Measurements from ENCODE around the gene HUS1B.

The HUS1B gene

DNA sequence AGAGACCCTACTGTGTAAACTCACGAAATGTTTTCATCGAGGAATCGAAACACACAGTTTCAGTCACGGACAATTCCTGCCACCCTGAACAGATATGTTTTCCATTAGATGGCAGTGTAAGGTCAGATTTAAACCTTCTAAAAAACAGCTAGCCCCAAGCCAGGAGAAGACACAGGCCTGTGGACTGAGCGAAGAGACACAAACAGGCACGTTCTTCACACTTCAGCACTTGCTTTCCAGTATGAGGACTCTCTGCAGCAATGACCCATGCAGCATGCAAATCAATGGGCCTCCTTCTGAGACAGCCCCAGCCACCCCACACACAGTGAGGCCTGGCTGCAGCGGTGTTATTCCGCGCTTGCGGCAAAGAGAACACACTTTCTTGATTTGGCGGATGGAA is 31.9 kb downstream of the HUS1B start:
- DNase-seq (ENCODE audit: low read depth in 1 of 2, low spot score in 1 of 2), result no peak

DNA sequence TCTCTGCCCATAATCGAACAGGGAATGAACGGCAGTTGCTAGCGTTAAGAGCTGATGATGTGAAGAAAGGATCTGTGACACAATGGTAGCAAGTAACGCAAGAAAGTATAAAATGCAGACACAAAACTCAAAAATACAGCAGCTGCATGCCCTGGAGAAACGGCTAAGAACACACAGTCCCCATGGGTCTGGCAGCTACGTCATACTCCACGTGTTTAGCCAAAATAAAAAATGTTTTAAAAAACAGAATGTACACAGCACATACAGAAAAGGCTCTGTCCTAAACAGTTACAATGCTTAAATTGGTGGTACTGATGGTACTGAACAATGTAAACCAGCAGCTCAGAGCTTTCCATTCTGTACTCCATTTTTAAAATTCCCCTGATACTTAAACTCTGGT is 34.4 kb downstream of the HUS1B start:
- DNase-seq (ENCODE audit: low read depth in 1 of 2, low spot score in 1 of 2), result no peak

DNA sequence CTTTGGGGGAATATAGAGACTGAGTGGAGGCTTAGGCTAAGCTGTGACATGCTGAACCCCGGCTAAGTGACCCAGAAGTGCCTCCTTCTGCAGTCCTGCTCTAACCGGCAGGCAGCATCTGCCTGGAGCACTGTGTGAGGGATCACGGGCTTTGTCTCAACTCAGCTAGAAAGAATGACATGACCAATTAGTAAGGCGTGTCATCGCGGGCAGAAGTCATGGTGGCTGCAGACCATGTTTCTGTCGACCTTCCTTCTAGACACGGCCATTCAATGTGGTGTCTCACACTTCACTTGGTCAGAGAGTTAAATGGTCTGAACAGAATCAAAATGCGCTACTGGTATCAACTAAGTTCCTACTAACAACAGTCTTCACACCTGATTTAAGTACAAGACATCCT is 35.0 kb downstream of the HUS1B start:
- no peak for DNase-seq (ENCODE audit: low read depth in 1 of 2, low spot score in 1 of 2)

DNA sequence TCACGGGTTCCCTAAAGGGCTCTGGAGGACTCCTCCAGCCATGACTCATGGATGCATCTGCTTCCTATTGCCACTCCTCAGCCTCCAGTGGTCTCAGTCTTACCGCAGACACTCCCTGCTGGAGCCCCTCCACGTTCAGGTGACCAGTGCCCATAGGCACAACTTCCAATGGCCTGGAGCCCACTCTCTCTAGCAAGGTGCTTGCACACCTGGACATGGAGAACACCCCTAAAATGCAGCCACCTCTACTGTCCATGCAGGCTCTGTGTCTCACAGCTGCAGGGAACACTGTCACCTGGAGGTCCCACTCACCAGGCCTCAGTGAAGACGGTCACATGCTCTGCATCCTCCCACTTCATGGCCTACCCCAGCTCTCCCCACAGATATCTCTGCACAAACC is 36.0 kb downstream of the HUS1B start:
- DNase-seq (ENCODE audit: low read depth in 1 of 2, low spot score in 1 of 2), result no peak

DNA sequence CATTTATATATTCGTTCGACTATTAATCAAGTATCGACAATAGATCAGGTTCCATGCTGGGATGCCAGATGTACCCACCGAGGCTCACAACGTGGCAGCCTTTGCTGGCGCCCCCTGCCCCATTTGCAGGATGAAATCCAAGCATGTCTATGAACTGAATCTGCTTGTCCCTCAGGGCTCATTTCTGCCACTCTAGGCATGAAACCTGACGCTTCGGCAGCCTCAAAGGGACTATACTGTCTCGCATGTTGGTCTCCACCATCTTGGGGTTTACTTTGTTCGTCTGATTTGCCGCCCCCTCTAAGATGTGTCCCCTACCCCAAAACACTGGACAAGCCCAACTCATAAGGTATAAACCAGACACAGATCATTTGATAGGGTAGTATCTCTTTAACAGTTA is 36.7 kb downstream of the HUS1B start:
- DNase-seq (ENCODE audit: low read depth in 1 of 2, low spot score in 1 of 2), result no peak

DNA sequence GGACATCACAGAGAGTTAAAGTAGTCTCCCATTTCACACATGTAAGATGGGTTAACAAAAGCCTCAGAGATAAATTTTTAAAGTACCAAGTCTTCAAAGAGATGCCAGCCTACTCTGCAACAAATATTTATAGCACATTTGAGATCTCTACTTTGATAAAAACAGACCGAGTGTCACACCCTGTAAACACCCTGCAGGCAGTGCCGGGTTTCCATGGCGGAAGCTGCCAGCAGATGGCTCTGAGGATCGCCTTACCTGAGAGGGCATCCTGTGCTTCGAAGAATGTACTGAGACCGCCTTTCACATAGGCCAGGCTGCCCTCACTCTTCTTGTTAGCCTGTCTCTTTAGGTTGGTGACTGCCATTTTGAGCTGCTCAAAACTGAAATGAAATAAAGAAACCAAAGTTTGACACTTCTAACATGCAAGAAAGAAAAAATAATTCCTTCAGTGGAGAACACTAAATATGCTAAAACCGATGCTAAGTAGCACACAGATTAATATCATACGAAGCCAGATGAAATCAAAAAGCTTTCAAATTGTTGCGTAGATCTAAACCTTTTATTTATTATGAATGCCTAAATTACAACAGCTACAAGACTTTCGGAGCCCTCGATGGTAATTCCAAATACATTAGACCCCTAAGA is 39.3 kb downstream of the HUS1B start:
- no peak for DNase-seq (ENCODE audit: low read depth in 1 of 2, low spot score in 1 of 2)

DNA sequence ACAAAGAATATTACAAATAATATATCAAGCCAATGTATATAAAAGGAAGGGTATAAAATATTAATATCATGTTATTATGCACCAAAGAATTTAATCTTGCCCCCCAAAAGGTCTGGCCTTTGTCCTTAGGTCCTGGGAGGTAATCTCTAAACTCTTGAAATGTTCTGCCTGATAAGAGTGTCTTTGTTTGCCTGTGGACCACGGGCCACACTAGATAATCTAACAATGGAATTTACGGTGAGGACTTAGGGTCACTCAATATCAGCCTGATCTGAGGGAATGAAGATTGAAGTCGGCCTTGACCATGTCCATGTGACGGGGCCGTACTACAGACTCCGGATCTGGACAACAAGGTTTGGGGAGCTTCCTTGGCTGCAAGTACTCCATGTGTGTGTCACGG is 42.9 kb downstream of the HUS1B start:
- no peak for DNase-seq (ENCODE audit: low read depth in 1 of 2, low spot score in 1 of 2)

DNA sequence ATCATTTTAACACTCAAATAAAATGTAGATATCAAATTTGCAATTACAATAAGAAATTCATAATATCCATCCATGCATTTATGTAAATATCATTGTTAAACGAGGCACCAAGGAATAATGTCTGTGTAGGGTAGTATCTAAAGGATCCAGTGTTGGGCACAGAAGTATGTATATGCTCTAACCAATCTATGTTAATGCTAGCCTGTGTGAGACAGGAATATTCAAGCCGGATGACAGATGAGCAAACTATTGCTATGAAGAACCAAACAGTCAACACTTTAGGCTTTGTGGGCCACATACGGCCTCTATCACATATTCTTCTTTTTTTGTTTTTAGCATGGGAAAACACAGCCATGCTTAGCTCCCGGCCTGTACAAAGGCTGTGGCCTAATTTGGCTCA is 45.0 kb downstream of the HUS1B start:
- no peak for DNase-seq (ENCODE audit: low read depth in 1 of 2, low spot score in 1 of 2)

DNA sequence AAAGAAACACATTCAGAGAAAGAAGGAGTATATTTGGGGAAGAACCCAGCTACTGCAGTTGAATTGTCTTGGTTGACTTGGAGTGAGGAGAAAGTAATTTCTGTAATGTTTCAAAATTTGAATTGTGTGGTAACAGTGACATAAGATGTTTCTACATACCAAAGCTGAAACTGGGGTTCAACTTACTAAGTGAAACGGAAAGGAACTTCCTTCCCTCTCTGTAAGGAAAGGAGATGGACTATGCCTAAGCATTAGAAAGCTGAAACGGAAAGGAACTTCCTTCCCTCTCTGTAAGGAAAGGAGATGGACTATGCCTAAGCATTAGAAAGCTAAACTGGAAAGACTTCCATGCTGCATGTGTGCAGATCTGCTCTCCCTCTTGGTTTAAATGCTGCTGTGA is 46.0 kb downstream of the HUS1B start:
- DNase-seq (ENCODE audit: low read depth in 1 of 2, low spot score in 1 of 2), result no peak

DNA sequence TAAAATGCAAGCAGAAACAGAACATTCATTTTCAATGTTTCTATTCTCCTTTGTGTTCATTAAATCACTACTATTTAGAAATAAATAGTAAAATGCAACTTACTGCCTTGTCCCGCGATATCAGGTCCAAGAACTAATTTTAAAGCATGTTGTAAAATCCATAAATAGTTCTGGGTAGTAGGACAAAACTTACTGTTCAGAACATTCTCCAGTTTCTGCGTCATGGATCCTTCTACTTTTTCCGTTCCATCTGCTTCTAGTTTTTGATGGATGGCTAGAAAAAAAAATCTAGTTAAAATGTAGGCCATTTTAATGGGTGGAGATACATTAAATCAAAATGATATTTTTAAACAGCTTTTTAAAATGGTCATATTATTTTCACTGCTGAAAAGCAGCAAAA is 47.0 kb downstream of the HUS1B start:
- DNase-seq (ENCODE audit: low read depth in 1 of 2, low spot score in 1 of 2), result no peak

DNA sequence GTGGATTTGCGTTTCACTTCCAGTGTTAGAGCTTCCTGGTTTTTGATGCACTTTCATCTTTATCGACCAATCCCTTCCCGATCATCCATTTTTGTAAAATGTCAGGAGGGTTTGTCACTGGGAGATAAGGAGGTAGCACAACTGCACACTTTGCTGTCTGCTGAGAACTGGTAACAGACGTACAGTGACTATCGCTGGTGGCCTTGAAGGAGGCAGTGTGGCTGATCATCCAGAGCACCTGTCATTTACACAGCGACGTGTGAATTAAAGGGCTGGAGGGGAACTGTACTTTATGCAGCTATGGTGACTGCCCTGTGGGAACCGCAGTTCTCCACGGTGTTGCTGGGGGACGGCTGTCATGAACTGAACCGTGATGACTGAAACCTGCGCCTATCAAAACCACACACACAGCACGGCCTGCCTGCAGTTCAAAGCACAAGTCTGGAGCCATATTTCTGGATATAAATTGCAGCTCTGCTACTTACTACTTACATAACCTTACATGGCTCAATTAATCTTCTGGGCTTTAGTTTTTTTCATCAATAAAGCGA is 50.0 kb downstream of the HUS1B start:
- no peak for DNase-seq (ENCODE audit: low read depth in 1 of 2, low spot score in 1 of 2)
